Osteocyte (in vitro differentiated cells): Measurements from ENCODE around the gene ARHGAP11A. TPM values are rescaled to one million over a fixed set of nuclear protein-coding genes. Genes with fewer than 3 reads are reported as not detected.
A peak's percentile ranks its signal among the peaks of the same experiment; 100 is the strongest.

ENCODE experiments used
- DNase-seq: peaks from one replicate; pipeline ENCODE4 v3.0.0; 2021; ENCODE audit warnings: mixed read lengths; ENCODE audit not compliant: unreplicated experiment; ENCODE audit errors: extremely low spot score
- H3K27ac Mint-ChIP-seq: one replicate; pipeline ENCODE4 v1.8.0; 2021; ENCODE audit warnings: mild to moderate bottlenecking, mixed read lengths; ENCODE audit not compliant: unreplicated experiment
- H3K27me3 Mint-ChIP-seq: one replicate; pipeline ENCODE4 v1.8.0; 2021; ENCODE audit warnings: mixed read lengths; ENCODE audit not compliant: unreplicated experiment
- H3K36me3 Mint-ChIP-seq: one replicate; pipeline ENCODE4 v1.8.0; 2021; ENCODE audit warnings: mixed read lengths; ENCODE audit not compliant: unreplicated experiment
- H3K4me1 Mint-ChIP-seq: one replicate; pipeline ENCODE4 v1.8.0; 2021; ENCODE audit warnings: mixed read lengths; ENCODE audit not compliant: unreplicated experiment
- H3K4me3 Mint-ChIP-seq: one replicate; pipeline ENCODE4 v1.8.0; 2021; ENCODE audit warnings: mild to moderate bottlenecking, moderate library complexity, mixed read lengths; ENCODE audit not compliant: unreplicated experiment
- H3K9me3 Mint-ChIP-seq: one replicate; pipeline ENCODE4 v1.8.0; 2021; ENCODE audit warnings: mixed read lengths; ENCODE audit not compliant: unreplicated experiment
- total RNA-seq: library from RNA; stranded (reverse); gene quantifications from 2 replicates; pipeline ENCODE4 v1.2.1, GENCODE V29; 2021
- TF ChIP-seq, protein P1 (sequence below): fragments of 200-600 bp; sonication (generic); IDR thresholded peaks from 2 replicates; pipeline ENCODE4 v1.5.0; 2021; ENCODE audit warnings: antibody characterized with exemption, mild to moderate bottlenecking, moderate library complexity

Gene ARHGAP11A
- total RNA-seq, 1 donor from 2014 or later = 17.6 TPM

- Mint-ChIP-seq H3K27me3 (no peaks in the 10 kb centered on the region), H3K9me3 (no peaks in the 10 kb centered on the region), H3K27ac (peak overlapping the region; percentile 38), H3K36me3 (no peaks in the 10 kb centered on the region), H3K4me3 (no peak overlapping the region), H3K4me1 (peaks cover 49% of the 10 kb centered on the region)
- TF ChIP-seq, protein P1, sequence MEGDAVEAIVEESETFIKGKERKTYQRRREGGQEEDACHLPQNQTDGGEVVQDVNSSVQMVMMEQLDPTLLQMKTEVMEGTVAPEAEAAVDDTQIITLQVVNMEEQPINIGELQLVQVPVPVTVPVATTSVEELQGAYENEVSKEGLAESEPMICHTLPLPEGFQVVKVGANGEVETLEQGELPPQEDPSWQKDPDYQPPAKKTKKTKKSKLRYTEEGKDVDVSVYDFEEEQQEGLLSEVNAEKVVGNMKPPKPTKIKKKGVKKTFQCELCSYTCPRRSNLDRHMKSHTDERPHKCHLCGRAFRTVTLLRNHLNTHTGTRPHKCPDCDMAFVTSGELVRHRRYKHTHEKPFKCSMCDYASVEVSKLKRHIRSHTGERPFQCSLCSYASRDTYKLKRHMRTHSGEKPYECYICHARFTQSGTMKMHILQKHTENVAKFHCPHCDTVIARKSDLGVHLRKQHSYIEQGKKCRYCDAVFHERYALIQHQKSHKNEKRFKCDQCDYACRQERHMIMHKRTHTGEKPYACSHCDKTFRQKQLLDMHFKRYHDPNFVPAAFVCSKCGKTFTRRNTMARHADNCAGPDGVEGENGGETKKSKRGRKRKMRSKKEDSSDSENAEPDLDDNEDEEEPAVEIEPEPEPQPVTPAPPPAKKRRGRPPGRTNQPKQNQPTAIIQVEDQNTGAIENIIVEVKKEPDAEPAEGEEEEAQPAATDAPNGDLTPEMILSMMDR = no peak
- DNase-seq = no peak
Observed at GRCh38 chr15:32656091-32656490, 40.8 kb downstream of the ARHGAP11A start.

- no peak for DNase-seq
- no peaks in the 10 kb centered on the region for H3K9me3 Mint-ChIP-seq
- H3K27me3 Mint-ChIP-seq = no peaks in the 10 kb centered on the region
- peaks cover 45% of the 10 kb centered on the region for H3K4me1 Mint-ChIP-seq
- TF ChIP-seq, protein P1 = no peak
- no peak overlapping the region for H3K4me3 Mint-ChIP-seq
- no peaks in the 10 kb centered on the region for H3K36me3 Mint-ChIP-seq
- no peak overlapping the region for H3K27ac Mint-ChIP-seq
Observed at GRCh38 chr15:32656496-32656895, 41.2 kb downstream of the ARHGAP11A start.

- Mint-ChIP-seq H3K4me3 (no peak overlapping the region), H3K36me3 (no peaks in the 10 kb centered on the region), H3K4me1 (peaks cover 41% of the 10 kb centered on the region), H3K27me3 (no peaks in the 10 kb centered on the region), H3K9me3 (no peaks in the 10 kb centered on the region), H3K27ac (peak overlapping the region; percentile 95)
- TF ChIP-seq, protein P1 = peak; percentile 47
- DNase-seq = no peak
Observed at GRCh38 chr15:32657198-32657883, 42.0 kb downstream of the ARHGAP11A start.

GRCh38 chr15:32657941-32658340, 42.6 kb downstream of the ARHGAP11A start:
- Mint-ChIP-seq H3K36me3 (no peaks in the 10 kb centered on the region), H3K4me3 (no peak overlapping the region), H3K4me1 (peaks cover 45% of the 10 kb centered on the region), H3K27me3 (no peaks in the 10 kb centered on the region), H3K27ac (peak overlapping the region; percentile 95), H3K9me3 (no peaks in the 10 kb centered on the region)
- DNase-seq = no peak
- TF ChIP-seq, protein P1 = no peak

DNA sequence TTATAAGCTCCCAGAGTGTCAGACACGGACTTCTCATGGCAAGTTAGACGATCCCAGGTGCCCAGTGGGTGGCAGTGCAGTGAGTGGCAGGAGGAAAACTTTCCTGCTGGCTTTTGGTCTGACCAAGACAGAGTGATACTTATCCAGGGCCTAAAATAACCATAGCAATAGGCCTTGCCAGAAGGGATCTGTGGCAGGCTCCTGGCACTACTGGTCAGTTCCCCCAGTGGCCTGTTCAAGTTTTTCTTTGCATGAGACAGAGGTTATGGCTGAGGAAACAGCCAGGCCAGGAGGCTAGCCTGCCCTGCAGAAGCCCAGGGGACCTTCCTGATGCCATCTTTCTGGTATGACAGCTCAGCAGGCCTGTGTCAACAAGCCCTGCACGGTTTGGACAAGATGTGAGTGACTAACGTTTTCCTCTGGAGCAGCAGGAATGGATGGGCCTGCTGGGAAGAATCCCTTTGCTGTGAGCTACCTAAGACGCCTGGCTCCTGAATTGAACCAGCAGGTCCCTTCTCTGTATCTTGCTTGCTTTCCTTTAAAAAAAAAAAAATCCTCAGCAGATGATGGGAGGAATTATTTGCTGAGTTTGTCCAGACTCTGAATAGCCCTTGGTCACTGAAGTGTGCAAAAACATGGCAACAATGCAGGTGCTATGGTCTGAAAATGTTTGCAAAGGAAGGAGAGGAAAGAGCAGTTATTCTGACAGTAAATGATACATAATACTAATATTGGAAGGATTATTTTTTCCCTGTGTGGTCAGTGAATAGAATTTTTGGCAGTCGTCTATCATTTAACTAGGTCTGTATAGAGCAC, 44.2 kb downstream of the ARHGAP11A start:
- H3K27me3 Mint-ChIP-seq = no peaks in the 10 kb centered on the region
- peak overlapping the region; percentile 95 for H3K27ac Mint-ChIP-seq
- peak; percentile 90 for DNase-seq
- TF ChIP-seq, protein P1 = peak; percentile 24
- H3K36me3 Mint-ChIP-seq = no peaks in the 10 kb centered on the region
- H3K4me3 Mint-ChIP-seq = no peak overlapping the region
- H3K9me3 Mint-ChIP-seq = no peaks in the 10 kb centered on the region
- H3K4me1 Mint-ChIP-seq = peaks cover 44% of the 10 kb centered on the region
